ENCODE measurements around the gene RBM47.

The RBM47 gene

GRCh38 chr4:40586729-40587128 is 42.9 kb downstream of the RBM47 start:
- no peak for DNase-seq (ENCODE audit: low spot score)

GRCh38 chr4:40586034-40586433 is 43.6 kb downstream of the RBM47 start:
- no peak for DNase-seq (ENCODE audit: low spot score)

- DNase-seq (ENCODE audit: low spot score) = no peak
These were observed 44.4 kb downstream of the RBM47 start for GRCh38 chr4:40585201-40585799.

GRCh38 chr4:40584517-40585141 is 45.0 kb downstream of the RBM47 start:
- no peak for DNase-seq (ENCODE audit: low spot score)

GRCh38 chr4:40583850-40584439 is 45.7 kb downstream of the RBM47 start:
- DNase-seq (ENCODE audit: low spot score) = no peak

- DNase-seq (ENCODE audit: low spot score) = no peak
These were observed 47.3 kb downstream of the RBM47 start for GRCh38 chr4:40582413-40582812.

GRCh38 chr4:40581254-40582140 is 48.2 kb downstream of the RBM47 start:
- no peak for DNase-seq (ENCODE audit: low spot score)

GRCh38 chr4:40579983-40580382 is 49.7 kb downstream of the RBM47 start:
- DNase-seq (ENCODE audit: low spot score) = peak; percentile 53

GRCh38 chr4:40577588-40578253 is 51.9 kb downstream of the RBM47 start:
- DNase-seq (ENCODE audit: low spot score) = no peak

- DNase-seq (ENCODE audit: low spot score) = peak; percentile 72
These were observed 52.8 kb downstream of the RBM47 start for GRCh38 chr4:40576651-40577480.

GRCh38 chr4:40575846-40576245 is 53.8 kb downstream of the RBM47 start:
- no peak for DNase-seq (ENCODE audit: low spot score)

GRCh38 chr4:40573593-40574311 is 55.9 kb downstream of the RBM47 start:
- no peak for DNase-seq (ENCODE audit: low spot score)

- DNase-seq (ENCODE audit: low spot score) = no peak
These were observed 56.9 kb downstream of the RBM47 start for GRCh38 chr4:40572692-40573310.

- DNase-seq (ENCODE audit: low spot score) = no peak
These were observed 58.5 kb downstream of the RBM47 start for GRCh38 chr4:40571208-40571607.

- DNase-seq (ENCODE audit: low spot score) = no peak
These were observed 59.2 kb downstream of the RBM47 start for GRCh38 chr4:40570348-40571077.

- no peak for DNase-seq (ENCODE audit: low spot score)
These were observed 64.7 kb downstream of the RBM47 start for GRCh38 chr4:40564815-40565483.

GRCh38 chr4:40564004-40564403 is 65.7 kb downstream of the RBM47 start:
- DNase-seq (ENCODE audit: low spot score) = no peak

- DNase-seq (ENCODE audit: low spot score) = no peak
These were observed 66.3 kb downstream of the RBM47 start for GRCh38 chr4:40563401-40563800.

GRCh38 chr4:40562681-40563080 is 67.0 kb downstream of the RBM47 start:
- no peak for DNase-seq (ENCODE audit: low spot score)

Data from AG20443 (cell line).